Coronary artery (tissue), 2 donors: ENCODE data around the gene NDUFC2.
A peak's percentile ranks its signal among the peaks of the same experiment; 100 is the strongest.

Experiments
- DNase-seq: peaks from one replicate; pipeline ENCODE4 v3.0.0-alpha.2; 2017; ENCODE audit warnings: low spot score
- H3K27ac ChIP-seq, 2 donors: fragments of 200-600 bp; sonication (generic); one replicate each; pipeline ENCODE4 v1.5.1; 2016 to 2019
- H3K4me3 ChIP-seq: fragments of 200-600 bp; sonication (generic); 2 replicates; pipeline ENCODE4 v1.5.1; 2016; ENCODE audit warnings: mild to moderate bottlenecking, moderate library complexity
- CTCF ChIP-seq: fragments of 200-600 bp; sonication (generic); IDR thresholded peaks from one replicate; pipeline ENCODE4 v1.5.1; 2019; ENCODE audit warnings: antibody characterized with exemption

The NDUFC2 gene

GRCh38 chr11:78040691-78041379, 38.8 kb downstream of the NDUFC2 start:
- no peak for TF ChIP-seq CTCF
- no peak for DNase-seq
- Histone ChIP-seq H3K4me3 (no peak overlapping the region), H3K27ac (peak overlapping the region in 1 of 2 donors; percentile 78)

- TF ChIP-seq CTCF, result no peak
- Histone ChIP-seq H3K4me3 (peak overlapping the region; percentile 34), H3K27ac (peak overlapping the region; percentile 62 to 78)
- DNase-seq, result no peak
Observed at GRCh38 chr11:78039919-78040671, 39.6 kb downstream of the NDUFC2 start.

- H3K27ac ChIP-seq, result peak overlapping the region in 1 of 2 donors; percentile 62
- TF ChIP-seq CTCF, result no peak
- no peak for DNase-seq
- H3K4me3 ChIP-seq, result peak overlapping the region; percentile 34
Observed at GRCh38 chr11:78039391-78039918, 40.2 kb downstream of the NDUFC2 start.

- Histone ChIP-seq H3K4me3 (no peak overlapping the region), H3K27ac (no peak overlapping the region)
- no peak for TF ChIP-seq CTCF
- DNase-seq, result no peak
Observed at GRCh38 chr11:78038697-78039313, 40.9 kb downstream of the NDUFC2 start.

GRCh38 chr11:78037825-78038620, 41.6 kb downstream of the NDUFC2 start:
- no peak overlapping the region for H3K27ac ChIP-seq
- no peak for DNase-seq
- no peak overlapping the region for H3K4me3 ChIP-seq
- no peak for TF ChIP-seq CTCF

- TF ChIP-seq CTCF, result no peak
- no peak for DNase-seq
- no peak overlapping the region for H3K27ac ChIP-seq
- no peak overlapping the region for H3K4me3 ChIP-seq
Observed at GRCh38 chr11:78037056-78037455, 42.6 kb downstream of the NDUFC2 start.
